Esophagus squamous epithelium (tissue), 4 donors: ENCODE data around the gene PRAMEF4.
"Not testable (repeated sequence)": the region's sequence is repeated elsewhere in the genome, so short reads cannot be mapped to it uniquely, and the experiment has no call there.

Experiments
- POLR2A ChIP-seq, 4 donors: fragments of 450-650 bp; IDR thresholded peaks; one replicate each; pipeline ENCODE4 v1.6.1; 2017; ENCODE audit warnings: antibody characterized with exemption in 4 of 4, mild to moderate bottlenecking in 4 of 4, moderate library complexity in 3 of 4
- TF ChIP-seq, protein P1 (sequence below), 6 experiments: fragments of 450-650 bp in 4 of 6; fragments of 200-600 bp in 2 of 6; sonication (generic) in 2 of 6; IDR thresholded peaks; one replicate each; pipeline ENCODE4 v1.5.1; 2016 to 2019; ENCODE audit warnings: antibody characterized with exemption in 6 of 6, mild to moderate bottlenecking in 4 of 6, moderate library complexity in 4 of 6

DNA sequence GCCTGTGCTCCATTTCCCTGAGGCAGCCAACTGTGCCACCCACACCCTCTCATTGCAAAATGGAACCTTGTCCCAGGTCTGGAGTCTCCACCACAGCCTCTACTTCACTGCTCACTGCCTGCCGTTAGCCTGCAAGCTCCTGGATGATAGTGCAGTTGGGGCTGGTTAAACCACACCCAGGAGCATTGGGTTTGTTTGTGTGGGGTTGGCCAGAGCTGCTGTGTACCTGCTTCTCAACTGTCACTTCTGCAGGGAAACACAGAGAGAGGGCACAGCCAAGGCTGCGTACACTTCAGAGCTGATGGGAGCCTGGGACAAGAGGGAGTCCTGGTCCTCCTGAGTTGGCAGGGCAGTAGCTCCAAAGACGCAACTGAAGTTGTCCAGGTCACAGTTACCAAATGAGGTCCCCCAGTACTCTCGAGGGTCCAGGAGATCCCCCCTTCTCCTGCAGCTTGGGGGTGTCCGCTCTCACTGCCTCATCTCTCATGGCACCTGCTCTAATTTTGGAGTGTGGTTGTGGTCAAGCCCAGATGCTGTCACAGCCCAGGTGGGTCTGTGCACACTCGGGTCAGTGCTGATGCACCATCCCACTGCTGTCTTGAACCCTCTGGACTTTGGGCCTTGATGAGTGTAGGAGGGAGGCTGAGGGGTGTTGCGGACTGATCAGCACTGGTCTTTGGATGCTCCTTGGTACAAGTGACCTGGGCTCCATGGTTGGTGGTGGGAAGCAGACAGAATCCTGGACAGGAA, 22.7 kb downstream of the PRAMEF4 start:
- TF ChIP-seq, protein P1, sequence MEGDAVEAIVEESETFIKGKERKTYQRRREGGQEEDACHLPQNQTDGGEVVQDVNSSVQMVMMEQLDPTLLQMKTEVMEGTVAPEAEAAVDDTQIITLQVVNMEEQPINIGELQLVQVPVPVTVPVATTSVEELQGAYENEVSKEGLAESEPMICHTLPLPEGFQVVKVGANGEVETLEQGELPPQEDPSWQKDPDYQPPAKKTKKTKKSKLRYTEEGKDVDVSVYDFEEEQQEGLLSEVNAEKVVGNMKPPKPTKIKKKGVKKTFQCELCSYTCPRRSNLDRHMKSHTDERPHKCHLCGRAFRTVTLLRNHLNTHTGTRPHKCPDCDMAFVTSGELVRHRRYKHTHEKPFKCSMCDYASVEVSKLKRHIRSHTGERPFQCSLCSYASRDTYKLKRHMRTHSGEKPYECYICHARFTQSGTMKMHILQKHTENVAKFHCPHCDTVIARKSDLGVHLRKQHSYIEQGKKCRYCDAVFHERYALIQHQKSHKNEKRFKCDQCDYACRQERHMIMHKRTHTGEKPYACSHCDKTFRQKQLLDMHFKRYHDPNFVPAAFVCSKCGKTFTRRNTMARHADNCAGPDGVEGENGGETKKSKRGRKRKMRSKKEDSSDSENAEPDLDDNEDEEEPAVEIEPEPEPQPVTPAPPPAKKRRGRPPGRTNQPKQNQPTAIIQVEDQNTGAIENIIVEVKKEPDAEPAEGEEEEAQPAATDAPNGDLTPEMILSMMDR (IDR thresholded peaks at IDR 0.05) = not testable (repeated sequence)
- not testable (repeated sequence) for TF ChIP-seq POLR2A (IDR thresholded peaks at IDR 0.05)
